Body of pancreas (tissue), 4 donors: Measurements from ENCODE around the gene THSD8.

Source experiments
- CTCF ChIP-seq, 7 experiments: fragments of 450-650 bp in 4 of 7; fragments of 200-600 bp in 3 of 7; sonication (generic) in 3 of 7; IDR thresholded peaks; one replicate each; pipeline ENCODE4 v1.5.1; 2016 to 2019; ENCODE audit warnings: antibody characterized with exemption in 7 of 7
- POLR2A ChIP-seq, 3 donors: fragments of 450-650 bp; IDR thresholded peaks; one replicate each; pipeline ENCODE4 v1.6.1; 2016; ENCODE audit warnings: antibody characterized with exemption in 3 of 3, mild to moderate bottlenecking in 2 of 3

DNA sequence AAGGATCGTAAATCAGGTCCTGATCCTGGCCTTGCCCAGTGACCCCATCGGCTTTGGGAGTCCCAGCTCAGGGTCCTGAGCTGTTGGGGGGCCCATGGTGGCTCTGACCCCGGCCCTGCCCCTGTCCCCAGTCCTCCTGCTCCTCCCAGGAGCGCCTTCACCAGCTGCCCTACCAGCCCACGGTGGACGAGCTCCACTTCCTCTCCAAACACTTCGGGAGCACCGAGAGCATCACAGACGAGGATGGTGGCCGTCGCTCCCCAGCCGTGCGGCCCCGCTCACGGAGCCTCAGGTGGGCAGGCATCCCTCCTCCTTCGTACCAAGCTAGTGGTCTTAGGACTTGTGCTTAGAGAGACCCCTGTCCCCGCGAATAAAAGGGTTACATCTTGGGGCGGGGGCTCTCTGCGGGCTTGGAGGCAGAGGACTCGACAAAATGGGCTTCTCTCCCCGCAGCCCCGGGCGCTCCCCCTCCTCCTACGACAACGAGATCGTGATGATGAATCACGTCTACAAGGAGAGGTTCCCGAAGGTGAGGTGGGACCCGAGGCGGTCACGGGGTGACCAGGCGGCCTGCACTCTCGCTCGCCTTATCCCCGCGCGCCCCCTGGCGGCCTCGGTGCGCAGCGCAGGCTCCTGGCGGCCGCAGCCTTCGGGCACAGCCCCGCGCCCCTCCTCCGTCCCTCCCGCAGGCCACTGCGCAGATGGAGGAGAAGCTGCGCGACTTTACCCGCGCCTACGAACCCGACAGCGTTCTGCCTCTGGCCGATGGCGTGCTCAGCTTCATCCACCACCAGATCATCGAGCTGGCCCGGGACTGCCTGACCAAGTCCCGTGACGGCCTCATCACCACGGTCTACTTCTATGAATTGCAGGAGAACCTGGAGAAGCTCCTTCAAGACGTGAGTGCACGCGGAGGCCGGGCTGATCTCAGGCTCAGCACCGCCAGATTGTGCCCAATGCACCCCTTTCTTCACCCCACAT is 45.6 kb downstream of the THSD8 start:
- TF ChIP-seq CTCF (IDR thresholded peaks at IDR 0.05) (peak; percentile 93 to 99 (median 98)), POLR2A (IDR thresholded peaks at IDR 0.05) (no peak)
